Measurements from ENCODE around the gene NUBP2.

The NUBP2 gene

GRCh38 chr16:1764971-1765370 lies 17.8 kb upstream of the NUBP2 start:
- TF ChIP-seq ZBTB7A (IDR thresholded peaks at IDR 0.05; ENCODE audit: low read depth) (no peak), EGR1 (IDR thresholded peaks at IDR 0.05) (no peak), YY1 (IDR thresholded peaks at IDR 0.05; ENCODE audit: low read depth) (no peak), USF1 (IDR thresholded peaks at IDR 0.05) (no peak), TAF1 (IDR thresholded peaks at IDR 0.05; ENCODE audit: low read depth) (no peak), TCF12 (IDR thresholded peaks at IDR 0.05; ENCODE audit: low read depth) (no peak), TEAD4 (IDR thresholded peaks at IDR 0.05) (no peak), RAD21 (IDR thresholded peaks at IDR 0.05; ENCODE audit: low read depth) (no peak), REST (IDR thresholded peaks at IDR 0.05; ENCODE audit: low read depth) (no peak), CEBPB (IDR thresholded peaks at IDR 0.05) (no peak), FOXM1 (IDR thresholded peaks at IDR 0.05; ENCODE audit: borderline replicate concordance, low read depth) (no peak)

- TF ChIP-seq TAF1 (IDR thresholded peaks at IDR 0.05; ENCODE audit: low read depth): no peak
- TF ChIP-seq ZBTB7A (IDR thresholded peaks at IDR 0.05; ENCODE audit: low read depth): no peak
- TF ChIP-seq RAD21 (IDR thresholded peaks at IDR 0.05; ENCODE audit: low read depth): no peak
- no peak for TF ChIP-seq CEBPB (IDR thresholded peaks at IDR 0.05)
- TF ChIP-seq NFIC (IDR thresholded peaks at IDR 0.05): no peak
- no peak for TF ChIP-seq EGR1 (IDR thresholded peaks at IDR 0.05)
- TF ChIP-seq TCF12 (IDR thresholded peaks at IDR 0.05; ENCODE audit: low read depth): no peak
- no peak for TF ChIP-seq YY1 (IDR thresholded peaks at IDR 0.05; ENCODE audit: low read depth)
- no peak for TF ChIP-seq FOXM1 (IDR thresholded peaks at IDR 0.05; ENCODE audit: borderline replicate concordance, low read depth)
- no peak for TF ChIP-seq USF1 (IDR thresholded peaks at IDR 0.05)
- no peak for TF ChIP-seq CREB1 (IDR thresholded peaks at IDR 0.05; ENCODE audit: low read depth)
- TF ChIP-seq MAX (IDR thresholded peaks at IDR 0.05): no peak
- TF ChIP-seq REST (IDR thresholded peaks at IDR 0.05; ENCODE audit: low read depth): no peak
- TF ChIP-seq EP300 (IDR thresholded peaks at IDR 0.05; ENCODE audit: borderline replicate concordance): no peak
- no peak for TF ChIP-seq TEAD4 (IDR thresholded peaks at IDR 0.05)
These were observed 16.9 kb upstream of the NUBP2 start for GRCh38 chr16:1765826-1766225.

- TF ChIP-seq MAX (IDR thresholded peaks at IDR 0.05): no peak
- no peak for TF ChIP-seq YY1 (IDR thresholded peaks at IDR 0.05; ENCODE audit: low read depth)
- TF ChIP-seq EGR1 (IDR thresholded peaks at IDR 0.05): no peak
- TF ChIP-seq CEBPB (IDR thresholded peaks at IDR 0.05): no peak
- TF ChIP-seq TCF12 (IDR thresholded peaks at IDR 0.05; ENCODE audit: low read depth): no peak
These were observed 16.5 kb upstream of the NUBP2 start for GRCh38 chr16:1766231-1766630.

GRCh38 chr16:1766701-1767100 lies 16.1 kb upstream of the NUBP2 start:
- TF ChIP-seq TCF12 (IDR thresholded peaks at IDR 0.05; ENCODE audit: low read depth) (no peak), REST (IDR thresholded peaks at IDR 0.05; ENCODE audit: low read depth) (no peak), FOXM1 (IDR thresholded peaks at IDR 0.05; ENCODE audit: borderline replicate concordance, low read depth) (no peak), TEAD4 (IDR thresholded peaks at IDR 0.05) (no peak), CEBPB (IDR thresholded peaks at IDR 0.05) (no peak), CREB1 (IDR thresholded peaks at IDR 0.05; ENCODE audit: low read depth) (no peak), MAX (IDR thresholded peaks at IDR 0.05) (no peak)

All from Ishikawa (cell line).